HG03280 (cell line): ENCODE results near the gene ADM.

ENCODE experiments used
- ATAC-seq: cut with Tn5 transposase; IDR thresholded peaks from one replicate; pipeline ENCODE4 v1.9.1; 2021; ENCODE audit warnings: mild to moderate bottlenecking, moderate library complexity; ENCODE audit not compliant: unreplicated experiment

The ADM gene

GRCh38 chr11:10327254-10327653, 22.4 kb downstream of the ADM start:
- ATAC-seq = no peak

- no peak for ATAC-seq
Measured at GRCh38 chr11:10328314-10329098, 23.6 kb downstream of the ADM start.

- no peak for ATAC-seq
Measured at GRCh38 chr11:10329356-10329755, 24.5 kb downstream of the ADM start.

- no peak for ATAC-seq
Measured at GRCh38 chr11:10329935-10330334, 25.1 kb downstream of the ADM start.

- no peak for ATAC-seq
Measured at GRCh38 chr11:10331548-10332289, 26.8 kb downstream of the ADM start.

- ATAC-seq = no peak
Measured at GRCh38 chr11:10333490-10333889, 28.6 kb downstream of the ADM start.

GRCh38 chr11:10338287-10338686, 33.4 kb downstream of the ADM start:
- ATAC-seq = no peak

- no peak for ATAC-seq
Measured at GRCh38 chr11:10348650-10349280, 43.9 kb downstream of the ADM start.

- ATAC-seq = no peak
Measured at GRCh38 chr11:10349281-10349665, 44.4 kb downstream of the ADM start.

- no peak for ATAC-seq
Measured at GRCh38 chr11:10349806-10350205, 44.9 kb downstream of the ADM start.

- no peak for ATAC-seq
Measured at GRCh38 chr11:10350334-10350733, 45.5 kb downstream of the ADM start.

GRCh38 chr11:10351435-10351764, 46.5 kb downstream of the ADM start:
- no peak for ATAC-seq

GRCh38 chr11:10351765-10352641, 47.1 kb downstream of the ADM start:
- ATAC-seq = no peak

GRCh38 chr11:10352921-10353550, 48.2 kb downstream of the ADM start:
- ATAC-seq = no peak

- ATAC-seq = no peak
Measured at GRCh38 chr11:10354389-10354788, 49.5 kb downstream of the ADM start.

GRCh38 chr11:10355257-10355661, 50.4 kb downstream of the ADM start:
- ATAC-seq = no peak

GRCh38 chr11:10356161-10356560, 51.3 kb downstream of the ADM start:
- no peak for ATAC-seq
